Measurements from ENCODE around the gene INSC.

INSC gene

DNA sequence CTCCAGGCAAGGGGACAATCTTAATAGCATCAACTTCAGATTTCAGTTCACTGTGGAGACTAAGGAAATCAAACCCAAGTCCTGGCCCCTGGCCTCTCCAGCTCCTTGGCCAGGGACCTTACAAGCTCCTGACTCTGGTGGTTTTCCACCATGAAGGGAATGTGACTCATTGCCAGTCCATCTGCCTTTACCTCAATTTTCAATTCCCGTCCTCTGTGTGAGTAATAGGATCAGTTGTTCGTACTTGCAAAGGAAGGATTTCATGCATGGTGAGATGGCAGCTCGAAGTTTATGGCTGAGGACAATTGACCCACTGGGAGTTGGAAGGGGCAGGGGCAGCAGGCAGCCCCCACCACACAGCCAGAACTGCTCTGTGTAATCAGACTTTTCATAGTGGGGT lies 42.5 kb downstream of the INSC start:
- Histone ChIP-seq H3K36me3 (ENCODE audit: insufficient read depth, low read length) (no peaks in the 10 kb centered on the region), H3K9me2 (ENCODE audit: low read depth, low read length) (no peaks in the 10 kb centered on the region), H3F3A (ENCODE audit: insufficient read depth, low read length) (no peaks in the 10 kb centered on the region), H3K27ac (ENCODE audit: low read depth, low read length, poor library complexity, severe bottlenecking) (no peak overlapping the region), H3K27me3 (ENCODE audit: insufficient read depth, low read length) (no peaks in the 10 kb centered on the region), H3K4me3 (ENCODE audit: low read depth, low read length, poor library complexity, severe bottlenecking) (no peak overlapping the region), H3K4me1 (ENCODE audit: insufficient read depth, low read length, severe bottlenecking) (no peaks in the 10 kb centered on the region), H3K4me2 (ENCODE audit: low read length) (no peak overlapping the region), H3K79me2 (ENCODE audit: insufficient read depth, low read length) (no peaks in the 10 kb centered on the region), H2AFZ (ENCODE audit: low read length) (no peak overlapping the region), H3K9me3 (ENCODE audit: low read length) (no peaks in the 10 kb centered on the region), H4K20me1 (ENCODE audit: insufficient read depth, low read length) (no peaks in the 10 kb centered on the region), H3K9ac (ENCODE audit: low read length) (no peak overlapping the region)
- TF ChIP-seq, protein P1, sequence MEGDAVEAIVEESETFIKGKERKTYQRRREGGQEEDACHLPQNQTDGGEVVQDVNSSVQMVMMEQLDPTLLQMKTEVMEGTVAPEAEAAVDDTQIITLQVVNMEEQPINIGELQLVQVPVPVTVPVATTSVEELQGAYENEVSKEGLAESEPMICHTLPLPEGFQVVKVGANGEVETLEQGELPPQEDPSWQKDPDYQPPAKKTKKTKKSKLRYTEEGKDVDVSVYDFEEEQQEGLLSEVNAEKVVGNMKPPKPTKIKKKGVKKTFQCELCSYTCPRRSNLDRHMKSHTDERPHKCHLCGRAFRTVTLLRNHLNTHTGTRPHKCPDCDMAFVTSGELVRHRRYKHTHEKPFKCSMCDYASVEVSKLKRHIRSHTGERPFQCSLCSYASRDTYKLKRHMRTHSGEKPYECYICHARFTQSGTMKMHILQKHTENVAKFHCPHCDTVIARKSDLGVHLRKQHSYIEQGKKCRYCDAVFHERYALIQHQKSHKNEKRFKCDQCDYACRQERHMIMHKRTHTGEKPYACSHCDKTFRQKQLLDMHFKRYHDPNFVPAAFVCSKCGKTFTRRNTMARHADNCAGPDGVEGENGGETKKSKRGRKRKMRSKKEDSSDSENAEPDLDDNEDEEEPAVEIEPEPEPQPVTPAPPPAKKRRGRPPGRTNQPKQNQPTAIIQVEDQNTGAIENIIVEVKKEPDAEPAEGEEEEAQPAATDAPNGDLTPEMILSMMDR (IDR thresholded peaks at IDR 0.05; ENCODE audit: low read length), result no peak
- TF ChIP-seq EZH2 (IDR thresholded peaks at IDR 0.05; ENCODE audit: borderline replicate concordance, low read length), result no peak

GRCh38 chr11:15157606-15158137 lies 42.9 kb downstream of the INSC start:
- no peaks in the 10 kb centered on the region for H3K4me1 ChIP-seq (ENCODE audit: insufficient read depth, low read length, severe bottlenecking)
- no peaks in the 10 kb centered on the region for H3K79me2 ChIP-seq (ENCODE audit: insufficient read depth, low read length)
- no peak overlapping the region for H3K4me2 ChIP-seq (ENCODE audit: low read length)

DNA sequence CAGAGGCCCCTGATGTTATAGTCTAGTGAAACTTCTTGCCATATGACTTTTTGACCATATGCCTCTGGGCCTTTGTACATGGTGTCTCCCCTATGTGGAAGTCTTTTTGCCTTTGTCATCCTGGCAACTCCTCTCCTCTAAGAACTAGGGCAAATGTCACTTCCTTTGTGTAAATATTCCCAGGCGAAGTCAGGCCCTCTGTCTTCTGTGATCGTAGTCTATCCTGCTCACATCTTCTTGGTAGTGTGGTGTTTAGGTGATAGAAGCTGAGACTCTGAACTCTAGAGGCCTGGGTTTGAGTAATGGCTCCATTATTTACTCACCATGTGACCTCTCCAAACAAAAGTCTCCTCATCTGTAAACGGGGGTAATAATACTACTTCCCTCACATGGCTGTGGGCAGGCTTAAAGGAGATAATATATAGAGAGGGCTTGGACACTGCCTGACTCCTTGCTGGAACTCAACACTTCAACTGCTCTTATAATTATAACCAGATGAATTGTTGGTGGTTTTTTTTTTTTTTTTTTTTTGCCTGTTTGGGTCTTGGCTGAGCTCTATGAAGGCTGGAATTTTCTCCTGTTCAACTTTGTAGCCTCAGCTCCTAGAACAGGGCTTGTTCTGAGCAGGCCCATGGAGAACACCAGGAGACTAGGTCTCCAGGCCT lies 43.8 kb downstream of the INSC start:
- Histone ChIP-seq H3K9ac (ENCODE audit: low read length) (no peak overlapping the region), H3K79me2 (ENCODE audit: insufficient read depth, low read length) (no peaks in the 10 kb centered on the region), H3K9me3 (ENCODE audit: low read length) (no peaks in the 10 kb centered on the region), H3K4me1 (ENCODE audit: insufficient read depth, low read length, severe bottlenecking) (no peaks in the 10 kb centered on the region), H3F3A (ENCODE audit: insufficient read depth, low read length) (no peaks in the 10 kb centered on the region), H3K27ac (ENCODE audit: low read depth, low read length, poor library complexity, severe bottlenecking) (no peak overlapping the region), H3K4me2 (ENCODE audit: low read length) (no peak overlapping the region), H3K9me2 (ENCODE audit: low read depth, low read length) (no peaks in the 10 kb centered on the region), H4K20me1 (ENCODE audit: insufficient read depth, low read length) (no peaks in the 10 kb centered on the region), H3K36me3 (ENCODE audit: insufficient read depth, low read length) (no peaks in the 10 kb centered on the region), H3K27me3 (ENCODE audit: insufficient read depth, low read length) (no peaks in the 10 kb centered on the region), H2AFZ (ENCODE audit: low read length) (no peak overlapping the region), H3K4me3 (ENCODE audit: low read depth, low read length, poor library complexity, severe bottlenecking) (no peak overlapping the region)
- no peak for TF ChIP-seq EZH2 (IDR thresholded peaks at IDR 0.05; ENCODE audit: borderline replicate concordance, low read length)
- TF ChIP-seq, protein P1 (IDR thresholded peaks at IDR 0.05; ENCODE audit: low read length), result no peak

More at GRCh38 chr11:15157606-15158137, 42.9 kb downstream of the INSC start:
- Histone ChIP-seq H3K27me3 (ENCODE audit: insufficient read depth, low read length) (no peaks in the 10 kb centered on the region), H3K36me3 (ENCODE audit: insufficient read depth, low read length) (no peaks in the 10 kb centered on the region), H3K4me3 (ENCODE audit: low read depth, low read length, poor library complexity, severe bottlenecking) (no peak overlapping the region), H3K9me2 (ENCODE audit: low read depth, low read length) (no peaks in the 10 kb centered on the region), H3K27ac (ENCODE audit: low read depth, low read length, poor library complexity, severe bottlenecking) (no peak overlapping the region), H3K9ac (ENCODE audit: low read length) (no peak overlapping the region), H3K9me3 (ENCODE audit: low read length) (no peaks in the 10 kb centered on the region), H4K20me1 (ENCODE audit: insufficient read depth, low read length) (no peaks in the 10 kb centered on the region), H2AFZ (ENCODE audit: low read length) (no peak overlapping the region), H3F3A (ENCODE audit: insufficient read depth, low read length) (no peaks in the 10 kb centered on the region)
- TF ChIP-seq, protein P1 (IDR thresholded peaks at IDR 0.05; ENCODE audit: low read length), result no peak
- TF ChIP-seq EZH2 (IDR thresholded peaks at IDR 0.05; ENCODE audit: borderline replicate concordance, low read length), result no peak

Measured in OCI-LY1 (cell line).